SK-N-SH (cell line): ENCODE results near the gene STARD5. TPM values are rescaled to one million over a fixed set of nuclear protein-coding genes. Genes with fewer than 3 reads are reported as not detected.

Source experiments
- CTCF ChIA-PET: fragments of 300-600, 350-600 bp; formaldehyde crosslinking; extraction: SDS; loops from one replicate; lab custom pipeline; 2021; lab: Yijun Ruan, JAX
- POLR2A ChIA-PET: fragments of 350-600 bp; sonication (Branson Sonifier 250); formaldehyde crosslinking; extraction: SDS; loops from one replicate; lab custom pipeline; 2020; ENCODE audit warnings: antibody characterized with exemption, inconsistent platforms; lab: Yijun Ruan, JAX
- DNase-seq: peaks from one replicate; pipeline ENCODE4 v3.0.0; 2012
- H2AFZ ChIP-seq: fragments of 200-600 bp; sonication (generic); 2 replicates; pipeline ENCODE4 v1.8.1; 2016; ENCODE audit warnings: antibody characterized with exemption, mild to moderate bottlenecking, low read depth
- H3F3A ChIP-seq: fragments of 200-600 bp; sonication (generic); replicated peaks from 2 replicates; pipeline ENCODE3; 2016; ENCODE audit warnings: antibody characterized with exemption, mild to moderate bottlenecking; ENCODE audit not compliant: insufficient read depth
- H3K27ac ChIP-seq, 2 experiments: fragments of 200-500 bp in 1 of 2; fragments of 200-600 bp in 1 of 2; sonication (Bioruptor generic) in 1 of 2; sonication (generic), shearing (Covaris generic) in 1 of 2; 2 replicates each; pipeline versions ENCODE4 v1.5.1 to v1.6.1; 2014 to 2016; ENCODE audit warnings: low read depth in 2 of 2, inconsistent platforms in 1 of 2, low read length in 1 of 2, mild to moderate bottlenecking in 1 of 2, mixed read lengths in 1 of 2
- H3K27me3 ChIP-seq: fragments of 200-600 bp; sonication (generic), shearing (Covaris generic); 2 replicates; pipeline ENCODE4 v1.6.1; 2016; ENCODE audit warnings: mixed run types; ENCODE audit not compliant: insufficient read depth
- H3K36me3 ChIP-seq, 2 experiments: fragments of 200-500 bp in 1 of 2; fragments of 200-600 bp in 1 of 2; sonication (Bioruptor generic) in 1 of 2; sonication (generic) in 1 of 2; replicated peaks in 1 of 2; 2 replicates each; pipeline versions ENCODE3 to v1.5.1; 2014 to 2016; ENCODE audit warnings: low read length in 1 of 2, mild to moderate bottlenecking in 1 of 2; ENCODE audit not compliant: insufficient read depth in 2 of 2, control insufficient read depth in 1 of 2
- H3K4me1 ChIP-seq, 2 experiments: fragments of 200-500 bp in 1 of 2; fragments of 200-600 bp in 1 of 2; sonication (Bioruptor generic) in 1 of 2; sonication (generic), shearing (Covaris generic) in 1 of 2; 2 replicates each; pipeline versions ENCODE4 v1.5.1 to v1.6.1; 2014 to 2016; ENCODE audit warnings: low read depth in 1 of 2, low read length in 1 of 2, mixed run types in 1 of 2; ENCODE audit not compliant: insufficient read depth in 2 of 2, control insufficient read depth in 1 of 2
- H3K4me2 ChIP-seq: fragments of 200-600 bp; sonication (generic), shearing (Covaris generic); 2 replicates; pipeline ENCODE4 v1.6.1; 2017; ENCODE audit warnings: mixed run types
- H3K4me3 ChIP-seq, 2 experiments: fragments of 200-500 bp in 1 of 2; fragments of 200-600 bp in 1 of 2; sonication (Bioruptor generic) in 1 of 2; sonication (generic), shearing (Covaris generic) in 1 of 2; 2 replicates each; pipeline versions ENCODE4 v1.5.1 to v1.8.1; 2014 to 2016; ENCODE audit warnings: low read depth in 2 of 2, inconsistent platforms in 1 of 2, low read length in 1 of 2, mild to moderate bottlenecking in 1 of 2, mixed read lengths in 1 of 2, moderate library complexity in 1 of 2
- H3K79me2 ChIP-seq: fragments of 200-600 bp; sonication (generic); 2 replicates; pipeline ENCODE4 v1.8.1; 2017; ENCODE audit warnings: mild to moderate bottlenecking; ENCODE audit not compliant: insufficient read depth
- H3K9ac ChIP-seq: fragments of 200-600 bp; sonication (generic); 2 replicates; pipeline ENCODE4 v1.6.1; 2017; ENCODE audit warnings: mixed run types
- H3K9me2 ChIP-seq: fragments of 200-600 bp; sonication (generic); 2 replicates; pipeline ENCODE4 v1.6.1; 2017; ENCODE audit warnings: mixed run types
- H3K9me3 ChIP-seq: fragments of 200-600 bp; sonication (generic); 2 replicates; pipeline ENCODE4 v1.6.1; 2017; ENCODE audit warnings: mixed run types, mild to moderate bottlenecking, moderate library complexity
- H4K20me1 ChIP-seq: fragments of 200-600 bp; sonication (generic); 2 replicates; pipeline ENCODE4 v1.6.1; 2017; ENCODE audit warnings: mild to moderate bottlenecking, mixed run types; ENCODE audit not compliant: insufficient read depth
- CHD2 ChIP-seq: fragments of 150-350 bp; IDR thresholded peaks from 2 replicates; pipeline ENCODE4 v1.6.1; 2018; ENCODE audit warnings: low read length; ENCODE audit not compliant: partially characterized antibody
- CTCF ChIP-seq: fragments of 200-600 bp; sonication (generic); IDR thresholded peaks from 2 replicates; pipeline ENCODE4 v1.6.1; 2017; ENCODE audit warnings: antibody characterized with exemption, mild to moderate bottlenecking, moderate library complexity
- EP300 ChIP-seq, 2 experiments: IDR thresholded peaks; 2 replicates each; pipeline versions ENCODE4 v1.4.0 to v1.6.1; 2012; ENCODE audit warnings: borderline replicate concordance in 1 of 2, low read depth in 1 of 2, low read length in 1 of 2
- FOSL2 ChIP-seq: IDR thresholded peaks from 2 replicates; pipeline ENCODE4 v1.4.0; 2012; ENCODE audit warnings: low read depth, mild to moderate bottlenecking, moderate library complexity, borderline replicate concordance
- GABPA ChIP-seq: IDR thresholded peaks from 2 replicates; pipeline ENCODE4 v1.4.0; 2012; ENCODE audit warnings: low read depth, mild to moderate bottlenecking
- JUND ChIP-seq: IDR thresholded peaks from 2 replicates; pipeline ENCODE4 v1.4.0; 2012
- MAX ChIP-seq: IDR thresholded peaks from 2 replicates; pipeline ENCODE4 v1.4.0; 2012; ENCODE audit warnings: low read depth
- MEF2A ChIP-seq: IDR thresholded peaks from 2 replicates; pipeline ENCODE4 v1.4.0; 2012; ENCODE audit warnings: low read depth, borderline replicate concordance
- MXI1 ChIP-seq: IDR thresholded peaks from 2 replicates; pipeline ENCODE4 v1.6.1; 2012; ENCODE audit warnings: mild to moderate bottlenecking, low read depth, low read length, improper control_type of control experiment
- NFIC ChIP-seq: IDR thresholded peaks from 2 replicates; pipeline ENCODE4 v1.4.0; 2012; ENCODE audit warnings: borderline replicate concordance
- NRF1 ChIP-seq: IDR thresholded peaks from 2 replicates; pipeline ENCODE4 v1.6.1; 2012; ENCODE audit warnings: low read depth, mild to moderate bottlenecking, low read length
- PBX3 ChIP-seq: IDR thresholded peaks from 2 replicates; pipeline ENCODE4; 2012
- POLR2AphosphoS5 ChIP-seq: IDR thresholded peaks from 2 replicates; pipeline ENCODE4 v1.6.1; 2012; ENCODE audit warnings: low read depth, low read length
- SIN3A ChIP-seq: IDR thresholded peaks from 2 replicates; pipeline ENCODE4 v1.6.1; 2012; ENCODE audit warnings: low read depth, mild to moderate bottlenecking, low read length, moderate library complexity, borderline replicate concordance
- SMC3 ChIP-seq: IDR thresholded peaks from 2 replicates; pipeline ENCODE4 v1.6.1; 2012; ENCODE audit warnings: low read depth, low read length, improper control_type of control experiment
- TAF1 ChIP-seq: IDR thresholded peaks from 2 replicates; pipeline ENCODE4 v1.6.1; 2012; ENCODE audit warnings: low read depth, mild to moderate bottlenecking, low read length, moderate library complexity, borderline replicate concordance
- TCF12 ChIP-seq: IDR thresholded peaks from 2 replicates; pipeline ENCODE4 v1.4.0; 2012
- TEAD4 ChIP-seq: IDR thresholded peaks from 2 replicates; pipeline ENCODE4 v1.4.0; 2012; ENCODE audit warnings: mild to moderate bottlenecking, borderline replicate concordance; ENCODE audit not compliant: insufficient read depth
- USF1 ChIP-seq: IDR thresholded peaks from 2 replicates; pipeline ENCODE4 v1.4.0; 2012; ENCODE audit warnings: low read depth, borderline replicate concordance
- YY1 ChIP-seq: IDR thresholded peaks from 2 replicates; pipeline ENCODE4 v1.4.0; 2012; ENCODE audit warnings: low read depth, mild to moderate bottlenecking
- WGBS: methylation state at CpG from one replicate; pipeline ENCODE4 v1.1.6; 2017; ENCODE audit warnings: low lambda C conversion rate; 5-methylcytosine and 5-hydroxymethylcytosine counted together
- polyA plus RNA-seq, 3 experiments: library from polyadenylated mRNA; depleted of rRNA; stranded (reverse); fragments of >200 nt; gene quantifications; 2 replicates each; pipeline ENCODE4 v1.2.3, GENCODE V29; 2012
- TF ChIP-seq, protein P1 (sequence below): IDR thresholded peaks from 2 replicates; pipeline ENCODE4 v1.6.1; 2012; ENCODE audit warnings: mild to moderate bottlenecking, low read depth, low read length, moderate library complexity

The STARD5 gene
- polyA plus RNA-seq, 1 of the 3 experiments (the other 2 are of a cell fraction), result 1.6 TPM

DNA sequence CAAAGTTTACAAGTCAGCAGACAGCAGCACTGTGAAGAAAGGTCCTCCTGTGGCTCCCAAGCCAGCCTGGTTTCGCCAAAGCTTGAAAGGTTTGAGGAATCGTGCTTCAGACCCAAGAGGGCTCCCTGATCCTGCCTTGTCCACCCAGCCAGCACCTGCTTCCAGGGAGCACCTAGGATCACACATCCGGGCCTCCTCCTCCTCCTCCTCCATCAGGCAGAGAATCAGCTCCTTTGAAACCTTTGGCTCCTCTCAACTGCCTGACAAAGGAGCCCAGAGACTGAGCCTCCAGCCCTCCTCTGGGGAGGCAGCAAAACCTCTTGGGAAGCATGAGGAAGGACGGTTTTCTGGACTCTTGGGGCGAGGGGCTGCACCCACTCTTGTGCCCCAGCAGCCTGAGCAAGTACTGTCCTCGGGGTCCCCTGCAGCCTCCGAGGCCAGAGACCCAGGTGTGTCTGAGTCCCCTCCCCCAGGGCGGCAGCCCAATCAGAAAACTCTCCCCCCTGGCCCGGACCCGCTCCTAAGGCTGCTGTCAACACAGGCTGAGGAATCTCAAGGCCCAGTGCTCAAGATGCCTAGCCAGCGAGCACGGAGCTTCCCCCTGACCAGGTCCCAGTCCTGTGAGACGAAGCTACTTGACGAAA is 24.2 kb downstream of the STARD5 start:
- no peak overlapping the region for H3K9ac ChIP-seq
- peaks cover 14% of the 10 kb centered on the region; the same call in 1 of the 2 replicates for H3K27me3 ChIP-seq
- CTCF ChIA-PET, result interaction anchor here (1.0 to 2.4 kb wide), 7 partner anchors 9 to 193 kb away, joined by 3 to 10 read pairs (median 5); no protein-coding TSS in a partner anchor
- no peaks in the 10 kb centered on the region for H3K79me2 ChIP-seq
- H3F3A ChIP-seq, result no peaks in the 10 kb centered on the region
- H3K9me3 ChIP-seq, result no peaks in the 10 kb centered on the region
- H3K4me1 ChIP-seq, result peaks cover 11 to 17% of the 10 kb centered on the region in 2 experiments; a peak in 3 of 4 replicates
- H2AFZ ChIP-seq, result no peak overlapping the region
- 52% methylated on average over 7 of the region's 14 CpGs for WGBS
- H3K4me2 ChIP-seq, result no peak overlapping the region
- POLR2A ChIA-PET, result no interaction called here
- no peak for DNase-seq
- TF ChIP-seq FOSL2 (no peak), NFIC (no peak), TAF1 (no peak), POLR2AphosphoS5 (no peak), TCF12 (no peak), YY1 (no peak), TEAD4 (no peak), PBX3 (no peak), NRF1 (no peak)
- TF ChIP-seq, protein P1, sequence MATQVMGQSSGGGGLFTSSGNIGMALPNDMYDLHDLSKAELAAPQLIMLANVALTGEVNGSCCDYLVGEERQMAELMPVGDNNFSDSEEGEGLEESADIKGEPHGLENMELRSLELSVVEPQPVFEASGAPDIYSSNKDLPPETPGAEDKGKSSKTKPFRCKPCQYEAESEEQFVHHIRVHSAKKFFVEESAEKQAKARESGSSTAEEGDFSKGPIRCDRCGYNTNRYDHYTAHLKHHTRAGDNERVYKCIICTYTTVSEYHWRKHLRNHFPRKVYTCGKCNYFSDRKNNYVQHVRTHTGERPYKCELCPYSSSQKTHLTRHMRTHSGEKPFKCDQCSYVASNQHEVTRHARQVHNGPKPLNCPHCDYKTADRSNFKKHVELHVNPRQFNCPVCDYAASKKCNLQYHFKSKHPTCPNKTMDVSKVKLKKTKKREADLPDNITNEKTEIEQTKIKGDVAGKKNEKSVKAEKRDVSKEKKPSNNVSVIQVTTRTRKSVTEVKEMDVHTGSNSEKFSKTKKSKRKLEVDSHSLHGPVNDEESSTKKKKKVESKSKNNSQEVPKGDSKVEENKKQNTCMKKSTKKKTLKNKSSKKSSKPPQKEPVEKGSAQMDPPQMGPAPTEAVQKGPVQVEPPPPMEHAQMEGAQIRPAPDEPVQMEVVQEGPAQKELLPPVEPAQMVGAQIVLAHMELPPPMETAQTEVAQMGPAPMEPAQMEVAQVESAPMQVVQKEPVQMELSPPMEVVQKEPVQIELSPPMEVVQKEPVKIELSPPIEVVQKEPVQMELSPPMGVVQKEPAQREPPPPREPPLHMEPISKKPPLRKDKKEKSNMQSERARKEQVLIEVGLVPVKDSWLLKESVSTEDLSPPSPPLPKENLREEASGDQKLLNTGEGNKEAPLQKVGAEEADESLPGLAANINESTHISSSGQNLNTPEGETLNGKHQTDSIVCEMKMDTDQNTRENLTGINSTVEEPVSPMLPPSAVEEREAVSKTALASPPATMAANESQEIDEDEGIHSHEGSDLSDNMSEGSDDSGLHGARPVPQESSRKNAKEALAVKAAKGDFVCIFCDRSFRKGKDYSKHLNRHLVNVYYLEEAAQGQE, result no peak
- H3K27ac ChIP-seq, result no peak overlapping the region
- H3K9me2 ChIP-seq, result no peaks in the 10 kb centered on the region
- no peaks in the 10 kb centered on the region for H4K20me1 ChIP-seq
- H3K36me3 ChIP-seq, result no peaks in the 10 kb centered on the region
- no peak overlapping the region for H3K4me3 ChIP-seq

DNA sequence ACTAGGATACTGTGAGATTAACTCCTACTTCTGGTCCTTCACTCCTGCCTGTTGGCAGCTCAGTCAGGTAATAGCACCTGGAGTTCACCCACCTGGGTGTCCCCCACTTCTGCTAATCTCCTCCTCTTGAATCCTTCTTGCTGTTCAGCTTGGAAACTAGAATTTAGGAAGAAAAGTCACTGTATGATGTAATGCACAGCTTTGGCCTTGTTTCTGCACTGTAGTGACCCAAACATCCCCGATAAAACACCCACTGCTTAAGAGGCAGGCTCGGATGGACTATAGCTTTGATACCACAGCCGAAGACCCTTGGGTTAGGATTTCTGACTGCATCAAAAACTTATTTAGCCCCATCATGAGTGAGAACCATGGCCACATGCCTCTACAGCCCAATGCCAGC is 24.8 kb downstream of the STARD5 start:
- no peak overlapping the region for H3K27ac ChIP-seq
- 48% methylated on average over 3 of the region's 3 CpGs for whole genome bisulfite sequencing
- TF ChIP-seq EP300 (IDR thresholded peaks at IDR 0.05; ENCODE audit: borderline replicate concordance in 1 of 2, low read depth in 1 of 2, low read length in 1 of 2), result no peak
- no peak for TF ChIP-seq JUND
- no peak for TF ChIP-seq NFIC
- TF ChIP-seq USF1, result no peak
- no peak for TF ChIP-seq MEF2A
- no peak for TF ChIP-seq GABPA
- TF ChIP-seq SMC3, result no peak
- no peak for TF ChIP-seq CHD2
- no peak for TF ChIP-seq TCF12
- TF ChIP-seq SIN3A, result no peak
- TF ChIP-seq MXI1, result no peak
- TF ChIP-seq MAX, result no peak
- no peak for TF ChIP-seq TAF1
- TF ChIP-seq CTCF, result no peak

More for the DNA sequence above, 24.8 kb downstream of the STARD5 start:
- Histone ChIP-seq H3K4me2 (no peak overlapping the region), H3K9me3 (no peaks in the 10 kb centered on the region), H3F3A (no peaks in the 10 kb centered on the region), H3K27me3 (peaks cover 14% of the 10 kb centered on the region; the same call in 1 of the 2 replicates), H4K20me1 (no peaks in the 10 kb centered on the region), H3K4me3 (no peak overlapping the region), H3K79me2 (no peaks in the 10 kb centered on the region), H3K9me2 (no peaks in the 10 kb centered on the region), H2AFZ (no peak overlapping the region), H3K9ac (no peak overlapping the region), H3K4me1 (peaks cover 12 to 14% of the 10 kb centered on the region in 2 experiments; a peak in 3 of 4 replicates), H3K36me3 (no peaks in the 10 kb centered on the region)
- no peak for DNase-seq
- CTCF ChIA-PET, result interaction anchor here (1.0 to 2.4 kb wide), 6 partner anchors 9 to 192 kb away, joined by 3 to 10 read pairs (median 6); no protein-coding TSS in a partner anchor
- POLR2A ChIA-PET, result no interaction called here
